ENCODE results near the gene MYL10.

Gene MYL10

DNA sequence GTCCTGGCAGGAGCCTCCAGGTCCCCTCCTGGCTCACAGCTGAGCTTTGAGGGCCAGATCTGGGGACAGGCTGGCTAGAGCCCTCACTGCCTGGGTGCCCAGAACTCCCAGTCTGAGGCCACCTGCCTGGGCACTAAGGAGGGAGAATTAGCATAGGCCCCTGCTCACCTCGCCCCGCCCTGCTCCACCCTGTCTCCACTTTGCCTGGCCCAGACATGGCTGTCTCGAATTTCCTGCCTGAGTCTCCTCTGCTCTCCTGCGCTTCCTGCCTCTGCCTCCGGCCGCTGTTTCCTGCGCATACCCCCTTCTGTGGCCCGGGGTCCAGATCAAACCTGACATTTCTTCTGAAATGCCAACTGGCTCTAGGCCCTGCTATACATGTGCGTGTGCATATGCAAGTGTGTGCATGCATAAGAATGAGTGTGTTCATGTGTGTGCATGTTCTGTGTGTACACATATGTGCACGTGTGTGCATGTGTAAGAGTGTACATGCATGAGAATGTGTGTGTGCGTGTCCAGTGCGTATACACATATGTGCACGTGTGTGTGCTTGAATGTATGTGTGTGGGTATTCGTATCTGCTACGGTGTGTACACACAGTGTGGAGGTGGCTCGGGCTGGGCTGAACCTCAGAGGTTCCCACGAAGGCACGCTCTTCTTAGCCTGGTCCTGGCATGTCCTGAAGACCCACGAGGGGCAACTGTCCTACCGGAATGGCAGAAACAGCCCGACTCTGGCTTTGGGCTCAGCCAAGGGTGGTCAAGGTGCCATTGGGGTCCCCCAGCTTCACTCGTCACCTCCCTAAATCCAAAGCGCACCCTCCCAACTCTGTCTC lies 64.9 kb downstream of the MYL10 start:
- DNase-seq = peak; percentile 46

Measured in activated CD8-positive, alpha-beta memory T cell treated with anti-CD3 and anti-CD28 coated beads, Interleukin-2, amount 50 U/mL, for 48 hours (primary cell).